HG03108 (cell line): ENCODE measurements around the gene MYO9B.
A peak's percentile ranks its signal among the peaks of the same experiment; 100 is the strongest.

Experiments
- ATAC-seq: cut with Tn5 transposase; IDR thresholded peaks from one replicate; pipeline ENCODE4 v1.9.1; 2021; ENCODE audit warnings: moderate library complexity; ENCODE audit not compliant: unreplicated experiment

MYO9B gene

DNA sequence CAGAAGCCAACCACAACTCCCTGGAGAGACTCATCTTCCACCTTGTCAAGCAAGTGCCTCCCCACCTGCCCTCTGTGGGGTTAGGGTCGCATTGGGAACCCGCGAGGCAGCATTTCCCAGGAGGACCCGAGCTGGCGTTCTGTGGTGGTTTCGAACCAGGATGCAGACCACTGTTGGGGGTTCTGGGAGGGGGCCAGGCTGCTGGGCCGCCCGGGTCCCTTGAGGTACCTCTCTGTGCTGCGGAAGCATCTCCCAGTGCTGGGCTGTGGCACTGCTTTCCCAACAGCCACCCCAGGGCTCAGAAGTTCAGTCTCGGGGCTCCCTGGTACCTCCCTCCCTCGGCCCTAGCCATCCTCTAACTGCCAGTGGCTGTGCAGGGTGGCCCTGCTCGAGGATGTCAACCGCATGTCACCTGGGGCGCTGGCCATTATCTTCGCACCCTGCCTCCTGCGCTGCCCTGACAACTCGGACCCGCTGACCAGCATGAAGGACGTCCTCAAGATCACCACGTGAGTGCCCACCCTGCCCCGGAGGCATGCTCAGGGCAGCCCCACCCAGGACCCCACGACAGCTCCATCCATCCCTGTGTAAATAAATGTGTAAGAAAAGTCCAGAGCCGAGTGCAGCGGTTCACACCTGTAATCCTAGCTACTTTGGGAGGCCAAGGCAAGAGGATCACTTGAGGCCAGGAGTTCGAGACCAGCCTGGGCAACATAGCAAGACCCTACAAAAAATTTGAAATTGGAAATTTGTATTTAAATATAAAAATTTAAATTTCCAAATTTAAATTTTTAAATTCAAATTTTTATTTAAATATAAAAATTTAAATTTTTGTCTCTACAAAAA lies 131.4 kb downstream of the MYO9B start:
- ATAC-seq, result no peak

- ATAC-seq, result no peak
These were observed 133.8 kb downstream of the MYO9B start for GRCh38 chr19:17209126-17210036.

GRCh38 chr19:17210296-17210695 lies 134.7 kb downstream of the MYO9B start:
- no peak for ATAC-seq

DNA sequence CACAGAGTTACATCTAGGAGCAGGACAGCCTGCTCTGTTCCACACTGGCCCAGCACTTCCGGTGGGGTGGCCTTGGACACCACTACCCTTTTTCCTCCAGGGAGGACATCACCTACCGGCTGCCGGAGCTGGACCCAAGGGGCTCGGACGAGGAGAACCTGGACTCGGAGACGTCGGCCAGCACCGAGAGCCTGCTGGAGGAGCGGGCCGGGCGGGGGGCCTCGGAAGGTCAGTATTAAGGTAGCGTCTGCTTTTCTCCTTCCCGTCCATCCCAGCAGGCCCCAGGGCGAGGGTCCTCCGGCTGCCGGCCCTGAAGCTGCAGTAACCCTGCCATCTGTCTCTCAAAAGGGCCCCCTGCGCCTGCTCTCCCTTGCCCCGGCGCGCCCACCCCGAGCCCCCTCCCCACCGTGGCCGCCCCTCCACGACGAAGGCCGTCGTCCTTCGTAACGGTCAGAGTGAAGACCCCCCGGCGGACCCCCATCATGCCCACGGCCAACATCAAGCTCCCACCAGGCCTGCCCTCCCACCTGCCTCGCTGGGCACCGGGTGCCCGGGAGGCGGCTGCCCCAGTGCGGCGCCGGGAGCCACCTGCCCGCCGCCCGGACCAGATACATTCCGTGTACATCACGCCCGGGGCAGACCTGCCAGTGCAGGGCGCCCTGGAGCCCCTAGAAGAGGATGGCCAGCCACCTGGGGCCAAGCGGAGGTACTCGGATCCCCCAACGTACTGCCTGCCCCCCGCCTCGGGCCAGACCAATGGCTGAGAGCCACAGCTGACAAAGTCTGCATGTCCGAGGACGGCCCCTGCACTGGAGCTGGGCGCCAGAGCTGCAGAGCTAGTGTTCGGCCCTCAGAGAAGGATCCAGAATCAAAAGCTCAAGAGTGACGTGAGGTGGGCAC lies 136.2 kb downstream of the MYO9B start:
- ATAC-seq, result no peak

GRCh38 chr19:17213334-17213733 lies 137.8 kb downstream of the MYO9B start:
- ATAC-seq, result no peak

- ATAC-seq, result no peak
These were observed 139.0 kb downstream of the MYO9B start for GRCh38 chr19:17214508-17215126.

DNA sequence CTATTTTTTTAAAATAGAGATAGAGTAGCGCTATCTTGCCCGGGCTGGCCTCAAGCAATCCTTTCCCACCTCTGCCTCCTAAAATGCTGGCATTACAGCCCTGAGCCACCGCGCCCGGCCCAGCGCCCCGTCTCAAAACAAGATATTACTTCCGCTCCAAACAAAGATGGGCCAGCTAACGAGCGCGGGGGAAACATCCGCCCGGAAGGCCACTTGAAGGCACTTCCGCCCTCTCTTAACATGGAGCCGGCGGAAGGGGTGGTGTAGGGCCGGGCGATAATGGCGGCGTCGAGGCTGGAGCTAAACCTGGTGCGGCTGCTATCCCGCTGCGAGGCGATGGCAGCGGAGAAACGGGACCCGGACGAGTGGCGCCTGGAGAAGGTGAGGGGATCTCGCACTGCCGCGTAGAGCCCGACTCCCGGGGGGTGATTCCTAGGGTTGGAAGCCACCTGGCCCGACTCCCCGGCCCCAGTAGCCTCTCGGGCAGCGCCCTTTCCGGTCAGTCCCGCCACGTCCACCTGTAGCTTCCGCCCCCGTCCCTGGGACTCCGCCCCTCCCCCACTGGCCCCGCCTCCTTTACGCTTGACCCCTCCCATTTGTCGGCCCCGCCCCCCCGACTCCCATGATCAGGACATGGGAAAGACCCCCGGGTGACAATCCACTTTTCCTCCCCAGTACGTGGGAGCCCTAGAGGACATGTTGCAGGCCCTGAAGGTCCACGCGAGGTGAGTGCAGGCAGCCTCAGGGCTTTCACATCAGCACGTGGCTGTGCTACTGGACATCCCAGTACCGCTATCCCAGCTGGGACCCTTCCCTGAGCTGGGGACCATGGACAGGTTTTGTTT lies 139.8 kb downstream of the MYO9B start, which contains the start of gene USE1:
Gene USE1 (plus strand): TSS at position 231 of the 845 bp plus-strand sequence. CDS start 49 bp downstream, at position 280.
- peak; percentile 78 for ATAC-seq

GRCh38 chr19:17216058-17216670 lies 140.6 kb downstream of the MYO9B start:
- ATAC-seq, result no peak

GRCh38 chr19:17219286-17219685 lies 143.7 kb downstream of the MYO9B start:
- ATAC-seq, result no peak

DNA sequence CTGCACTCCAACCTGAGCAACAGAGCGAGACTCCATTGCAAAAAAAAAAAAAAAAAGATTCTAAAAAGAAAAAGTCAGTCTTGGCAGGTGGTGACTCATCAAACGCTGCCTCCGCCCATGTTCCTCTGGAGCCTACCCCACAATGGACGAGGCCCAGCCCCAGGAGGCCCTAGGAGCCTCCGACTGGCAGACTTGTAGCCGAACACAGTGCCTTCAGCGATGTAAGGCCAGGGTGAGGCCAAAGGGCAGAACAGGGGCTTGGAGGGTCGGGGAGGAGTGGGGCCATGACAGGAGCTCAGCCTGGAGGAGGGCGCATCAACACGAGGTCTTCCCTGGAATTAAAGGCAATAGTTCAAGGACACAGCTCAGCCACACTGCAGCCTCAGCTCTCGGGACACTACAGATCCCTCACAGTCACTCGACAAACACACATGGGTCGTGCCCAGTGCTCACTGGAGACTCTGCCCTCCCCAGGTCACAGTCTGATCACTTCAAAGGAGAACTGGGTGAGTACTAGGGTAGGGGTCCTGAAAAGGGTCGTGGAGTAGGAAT lies 144.7 kb downstream of the MYO9B start:
- ATAC-seq, result no peak

DNA sequence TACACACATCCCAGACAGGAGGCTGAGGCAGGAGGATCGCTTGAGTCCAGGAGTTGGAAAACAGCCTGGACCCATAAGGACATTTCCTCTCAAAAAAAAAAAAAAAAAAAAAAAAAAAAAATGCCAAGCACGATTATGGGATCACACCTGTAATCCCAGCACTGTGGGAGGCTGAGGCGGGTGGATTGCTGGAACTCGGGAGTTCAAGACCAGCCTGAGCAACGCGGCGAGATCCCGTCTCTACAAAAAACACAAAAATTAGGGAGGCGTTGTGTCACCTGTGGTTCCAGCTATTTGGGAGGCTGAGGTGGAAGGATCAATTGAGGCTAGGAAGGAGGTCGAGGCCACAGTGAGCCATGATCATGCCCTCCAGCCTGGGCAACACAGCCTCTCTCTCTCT lies 149.5 kb downstream of the MYO9B start:
- no peak for ATAC-seq

GRCh38 chr19:17226002-17226933 lies 150.7 kb downstream of the MYO9B start, which contains the start of gene OCEL1:
Gene OCEL1 (plus strand): TSS chr19:17226226. CDS start chr19:17226248, 22 bp downstream.
- peak; percentile 93 for ATAC-seq

DNA sequence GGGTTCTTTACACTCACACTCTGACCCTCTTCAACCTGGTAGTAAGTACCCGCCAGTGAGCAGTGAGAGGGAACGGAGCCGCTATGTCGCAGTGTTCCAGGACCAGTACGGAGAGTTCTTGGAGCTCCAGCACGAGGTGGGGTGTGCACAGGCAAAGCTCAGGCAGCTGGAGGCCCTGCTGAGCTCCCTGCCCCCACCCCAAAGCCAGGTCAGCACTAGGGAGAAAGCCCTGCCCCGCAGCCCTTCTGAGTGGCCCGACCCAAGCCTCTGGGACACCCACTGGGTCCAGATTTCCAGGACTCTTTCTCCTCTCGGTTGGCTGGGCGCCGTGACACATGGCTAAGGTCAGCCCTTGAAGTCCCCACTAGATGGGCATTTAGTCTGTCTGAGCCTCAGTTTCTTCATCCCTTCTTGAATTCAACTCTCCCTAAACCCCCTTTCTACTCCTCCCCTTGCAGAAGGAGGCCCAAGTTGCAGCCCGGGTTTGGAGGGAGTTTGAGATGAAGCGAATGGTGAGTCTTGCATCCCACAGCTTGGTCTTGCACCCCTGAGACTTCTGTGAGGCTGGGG lies 152.3 kb downstream of the MYO9B start:
- ATAC-seq, result no peak

- ATAC-seq, result no peak
These were observed 154.3 kb downstream of the MYO9B start for GRCh38 chr19:17229890-17230289.

- no peak for ATAC-seq
These were observed 156.7 kb downstream of the MYO9B start for GRCh38 chr19:17232258-17232657.

GRCh38 chr19:17234911-17235299 lies 159.3 kb downstream of the MYO9B start:
- peak; percentile 38 for ATAC-seq
